K562 (cell line): ENCODE data around the gene RTN4. TPM values are rescaled to one million over a fixed set of nuclear protein-coding genes. Genes with fewer than 3 reads are reported as not detected.

Experiments used
- ATAC-seq: fragments of 200-7000 bp; cut with Tn5 transposase; 3 replicates; pipeline ENCODE4 v1.9.1; 2020; ENCODE audit warnings: moderate library complexity
- BruUV-seq: library from RNA; stranded (reverse); fragments of 400-500 nt; replicated peaks from 2 replicates; lab custom pipeline; 2021; lab: Mats Ljungman, UMichigan
- CTCF ChIA-PET: fragments of 300-600 bp; formaldehyde crosslinking; extraction: SDS; loops from one replicate; lab custom pipeline; 2021; ENCODE audit warnings: low intra/inter-chr PET ratio; lab: Yijun Ruan, JAX
- POLR2A ChIA-PET: fragments of 300-600, 350-650 bp; sonication (Branson Sonifier 250); formaldehyde crosslinking; extraction: SDS; loops from one replicate; lab custom pipeline; 2021; ENCODE audit warnings: antibody characterized with exemption, inconsistent platforms; lab: Yijun Ruan, JAX
- DNase-seq, 4 experiments: peaks; one replicate each; pipeline versions ENCODE4 v3.0.0 to v3.0.0-alpha.2; 2011 to 2018; ENCODE audit warnings: low spot score in 3 of 4, mixed read lengths in 3 of 4; ENCODE audit errors: extremely low read depth in 1 of 4
- FAIRE-seq: peaks from 2 replicates; lab custom pipeline; 2011; peaks lifted over from hg19 to GRCh38; lab: Jason Lieb, UNC
- H2AFZ ChIP-seq: 2 replicates; pipeline ENCODE4 v1.6.0; 2011; ENCODE audit warnings: low read depth, low read length, control low read depth, inconsistent platforms
- H3K27ac ChIP-seq: fragments of 200-600 bp; 3 replicates; pipeline ENCODE4 v1.8.0; 2011; ENCODE audit warnings: low read depth, mild to moderate bottlenecking, control low read depth, inconsistent platforms, low read length, moderate library complexity, mixed read lengths; ENCODE audit errors: extremely low read depth
- H3K27me3 ChIP-seq, 2 experiments: fragments of 300-600 bp in 1 of 2; 2 replicates in 1 of 2; 3 replicates in 1 of 2; pipeline versions ENCODE4 v1.6.0 to v1.8.0; 2011; ENCODE audit warnings: inconsistent platforms in 2 of 2, low read length in 2 of 2, mild to moderate bottlenecking in 1 of 2, mixed read lengths in 1 of 2, moderate library complexity in 1 of 2; ENCODE audit not compliant: control insufficient read depth in 2 of 2, insufficient read depth in 2 of 2
- H3K36me3 ChIP-seq: fragments of 300-600 bp; 3 replicates; pipeline ENCODE4 v1.8.0; 2011; ENCODE audit warnings: mild to moderate bottlenecking, low read length, inconsistent platforms; ENCODE audit not compliant: control insufficient read depth, insufficient read depth
- H3K4me1 ChIP-seq, 2 experiments: fragments of 200-600 bp in 1 of 2; replicated peaks in 1 of 2; 2 replicates in 1 of 2; 3 replicates in 1 of 2; pipeline versions ENCODE4 v1.5.1 to v1.8.0; 2011; ENCODE audit warnings: inconsistent platforms in 2 of 2, low read length in 2 of 2, mild to moderate bottlenecking in 1 of 2, mixed read lengths in 1 of 2, moderate library complexity in 1 of 2; ENCODE audit not compliant: control insufficient read depth in 2 of 2, insufficient read depth in 2 of 2
- H3K4me2 ChIP-seq: 2 replicates; pipeline ENCODE4 v1.6.1; 2011; ENCODE audit warnings: low read length, control low read depth, inconsistent platforms, mixed read lengths; ENCODE audit not compliant: insufficient read depth
- H3K4me3 ChIP-seq: fragments of 200-600 bp; sonication (generic), shearing (Covaris generic); 2 replicates; pipeline ENCODE4 v1.5.1; 2016; ENCODE audit warnings: control low read depth, inconsistent platforms
- H3K79me2 ChIP-seq: fragments of 200-600 bp; 3 replicates; pipeline ENCODE4 v1.8.0; 2011; ENCODE audit warnings: low read length, inconsistent platforms; ENCODE audit not compliant: control insufficient read depth, insufficient read depth
- H3K9ac ChIP-seq, 2 experiments: 2 replicates each; pipeline versions ENCODE4 v1.6.0 to v1.6.1; 2011; ENCODE audit warnings: low read depth in 2 of 2, low read length in 2 of 2, control low read depth in 1 of 2, inconsistent platforms in 1 of 2, mild to moderate bottlenecking in 1 of 2, mixed read lengths in 1 of 2; ENCODE audit not compliant: insufficient read depth in 1 of 2
- H3K9me1 ChIP-seq: one replicate; pipeline ENCODE4 v1.6.0; 2011; ENCODE audit warnings: inconsistent platforms, mild to moderate bottlenecking, low read length, moderate library complexity; ENCODE audit not compliant: control insufficient read depth, insufficient read depth
- H3K9me3 ChIP-seq: replicated peaks from 2 replicates; pipeline ENCODE4 v1.5.1; 2011; ENCODE audit warnings: low read depth, low read length, inconsistent platforms; ENCODE audit not compliant: control insufficient read depth, insufficient read depth
- H4K20me1 ChIP-seq: replicated peaks from 2 replicates; pipeline ENCODE4 v1.6.1; 2011; ENCODE audit warnings: low read length, inconsistent platforms, mixed read lengths; ENCODE audit not compliant: control insufficient read depth, insufficient read depth
- ADNP ChIP-seq: fragments of 200-800 bp; sonication (Bioruptor generic); IDR thresholded peaks from 2 replicates; pipeline ENCODE4 v1.6.1; 2016; ENCODE audit warnings: missing genetic modification characterization, missing compliant biosample characterization
- KDM1A ChIP-seq, 2 experiments: fragments of 450-650 bp; IDR thresholded peaks; 2 replicates each; pipeline ENCODE4 v1.6.1; 2016; ENCODE audit warnings: mild to moderate bottlenecking in 2 of 2
- MYBL2 ChIP-seq, 2 experiments: fragments of 450-650 bp in 1 of 2; sonication (generic) in 1 of 2; formaldehyde crosslinking in 1 of 2; IDR thresholded peaks; 2 replicates each; pipeline versions ENCODE4 v1.6.1 to v1.8.1; 2017 to 2022; ENCODE audit warnings: borderline replicate concordance in 1 of 2, inconsistent platforms in 1 of 2, low read depth in 1 of 2, mild to moderate bottlenecking in 1 of 2, missing genetic modification reagents in 1 of 2, moderate library complexity in 1 of 2
- RBFOX2 ChIP-seq: fragments of 200-400 bp; formaldehyde crosslinking; IDR thresholded peaks from 2 replicates; pipeline ENCODE4 v1.6.1; 2017; ENCODE audit warnings: low read depth, mild to moderate bottlenecking, low read length, moderate library complexity
- RBM25 ChIP-seq: fragments of 200-400 bp; formaldehyde crosslinking; IDR thresholded peaks from 2 replicates; pipeline ENCODE4 v1.6.1; 2018; ENCODE audit warnings: low read length, low read depth, moderate library complexity; ENCODE audit not compliant: severe bottlenecking
- ZNF316 ChIP-seq: fragments of 450-650 bp; IDR thresholded peaks from 2 replicates; pipeline ENCODE4 v1.6.1; 2016
- WGBS: fragments of 100-300 bp; shearing (Covaris generic); methylation state at CpG from one replicate; pipeline ENCODE4 v1.1.6; 2016; ENCODE audit warnings: low coverage, mixed read lengths; ENCODE audit not compliant: insufficient coverage; ENCODE audit errors: missing lambda C conversion rate; 5-methylcytosine and 5-hydroxymethylcytosine counted together
- in situ Hi-C: fragments of 300-500 bp; cut with MboI; formaldehyde crosslinking; loops from 4 replicates; pipeline ENCODE4 v1.15.0; 2018; ENCODE audit warnings: inconsistent platforms, mixed read lengths
- intact Hi-C: fragments of 100-400 bp; cut with micrococcal nuclease; formaldehyde crosslinking; loops from 2 replicates; pipeline ENCODE4 v1.14.2; 2022
- polyA plus RNA-seq, 8 experiments: library from polyadenylated mRNA; depleted of rRNA in 4 of 8; stranded (reverse) in 5 of 8; unstranded in 3 of 8; fragments of >200 nt; fragmentation: Nextera tagmentation in 2 of 8; fragmentation: Illumina TruSeq in 1 of 8; extraction: Ambion mirVana in 2 of 8; extraction: Trizol in 1 of 8; gene quantifications; 2 replicates each; pipeline versions ENCODE4 v1.2.1 to v1.2.3, GENCODE V29; 2011 to 2014; ENCODE audit warnings: inconsistent platforms in 1 of 8, missing spikeins in 1 of 8
- total RNA-seq, 7 experiments: library from RNA; depleted of rRNA in 6 of 7; stranded (reverse); fragments of >200 nt in 6 of 7; fragmentation: Illumina TruSeq in 2 of 7; extraction: Trizol in 2 of 7; gene quantifications; 2 replicates each; pipeline versions ENCODE4 v1.2.1 to v1.2.3, GENCODE V29; 2011 to 2021; ENCODE audit warnings: low replicate concordance in 1 of 7

RTN4 gene
- total and polyA plus RNA-seq, 9 of the 15 experiments (the other 6 are each of a cell fraction or from before 2014, with no cell fraction given) = 73.0 to 248 (median 116) TPM

DNA sequence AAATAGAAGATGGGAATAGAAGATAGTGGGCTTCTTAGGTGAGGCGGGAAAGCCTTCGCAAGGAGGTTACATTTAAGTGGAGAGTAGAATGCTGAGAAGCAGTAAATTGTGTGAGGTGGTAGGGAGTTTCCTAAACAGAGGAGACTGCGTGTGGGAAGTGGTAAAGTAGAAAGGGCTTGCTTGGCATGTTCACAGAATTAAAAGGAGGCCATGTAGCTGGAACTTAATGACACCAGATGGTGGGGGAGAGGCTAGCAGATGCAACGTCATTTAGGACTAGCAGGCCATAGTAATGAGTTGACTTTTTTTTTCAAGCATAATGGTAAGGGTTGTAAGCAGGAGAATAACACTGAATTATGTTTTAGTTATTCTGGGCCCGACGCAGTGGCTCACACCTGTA lies 13.0 kb upstream of the RTN4 start:
- Histone ChIP-seq H3K36me3 (no peaks in the 10 kb centered on the region), H3K4me3 (no peak overlapping the region), H3K27me3 (no peaks in the 10 kb centered on the region), H3K9me1 (no peaks in the 10 kb centered on the region), H3K27ac (no peak overlapping the region), H3K4me1 (peaks cover 15 to 21% of the 10 kb centered on the region in 2 experiments; a peak in 3 of 5 replicates), H3K79me2 (no peaks in the 10 kb centered on the region), H4K20me1 (no peaks in the 10 kb centered on the region), H3K9me3 (no peaks in the 10 kb centered on the region), H3K4me2 (no peak overlapping the region), H3K9ac (no peak overlapping the region; a peak in 1 of 4 replicates), H2AFZ (peak overlapping the region; percentile 3; the same call in 1 of the 2 replicates)
- WGBS = 71% methylated on average over 6 of the region's 6 CpGs
- intact Hi-C loops (loop anchor here (1.0 kb wide), 1 partner anchor 105 kb away; no protein-coding TSS in a partner anchor), in situ Hi-C loops (no loop called here)
- no TSS peak for BruUV-seq
- ChIA-PET POLR2A (interaction anchor here (1.3 to 2.2 kb wide), 2 partner anchors 13 to 15 kb away, joined by 4 to 9 read pairs; partner anchors contain the start of gene RTN4), CTCF (no interaction called here)
- FAIRE-seq = no peak
- peak; percentile 42 for ATAC-seq
- TF ChIP-seq ZNF316 = 0 out of 2 replicates have a peak, but pooled peaks have one; percentile 10
- TF ChIP-seq MYBL2 (IDR thresholded peaks at IDR 0.05; ENCODE audit: low read depth) = no peak
- TF ChIP-seq MYBL2 (CRISPR knock-in tag; IDR thresholded peaks at IDR 0.05; ENCODE audit: borderline replicate concordance) = no peak
- DNase-seq = no peak

DNA sequence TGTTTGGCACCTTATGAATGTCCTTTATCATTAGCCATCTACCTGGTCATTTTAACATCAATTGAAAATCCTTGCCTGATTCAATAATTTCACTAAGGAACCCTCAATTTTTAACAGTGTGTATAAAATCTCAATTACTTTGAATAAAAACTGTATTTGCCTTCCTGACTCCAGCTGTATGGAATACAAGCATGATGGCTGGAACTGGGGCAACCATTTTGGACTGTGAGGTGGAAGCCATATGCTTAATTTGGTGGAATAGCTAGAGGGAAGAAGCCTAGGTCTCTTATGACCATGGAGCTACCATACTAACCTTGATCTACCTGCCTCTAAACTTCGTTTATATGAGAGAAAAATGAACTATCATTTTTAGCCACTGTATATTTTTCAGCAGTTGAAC lies 12.5 kb upstream of the RTN4 start:
- ATAC-seq (no peak), FAIRE-seq (no peak), DNase-seq (no peak)
- H3K9me3 ChIP-seq = no peaks in the 10 kb centered on the region
- no peaks in the 10 kb centered on the region for H3K79me2 ChIP-seq
- POLR2A ChIA-PET = interaction anchor here (1.3 to 2.2 kb wide), 2 partner anchors 12 to 14 kb away, joined by 4 to 9 read pairs; partner anchors contain the start of gene RTN4
- CTCF ChIA-PET = no interaction called here
- no TSS peak for BruUV-seq
- H3K27me3 ChIP-seq = no peaks in the 10 kb centered on the region
- intact Hi-C loops = loop anchor here (1.0 kb wide), 1 partner anchor 106 kb away; no protein-coding TSS in a partner anchor
- in situ Hi-C loops = no loop called here
- WGBS = 22% methylated on average over 1 of the region's 1 CpG
- no peak overlapping the region for H3K9ac ChIP-seq
- no peaks in the 10 kb centered on the region for H4K20me1 ChIP-seq
- peak in 1 of 2 experiments; percentile 3; a peak in 1 of 4 replicates for TF ChIP-seq KDM1A (IDR thresholded peaks at IDR 0.05)
- TF ChIP-seq ADNP (tag) = 0 out of 2 replicates have a peak, but pooled peaks have one; percentile 53
- peak; percentile 86 for TF ChIP-seq RBM25
- TF ChIP-seq RBFOX2 = no peak
- no peaks in the 10 kb centered on the region for H3K36me3 ChIP-seq
- no peak overlapping the region for H3K4me2 ChIP-seq
- no peaks in the 10 kb centered on the region for H3K9me1 ChIP-seq
- H3K4me1 ChIP-seq = peaks cover 15 to 21% of the 10 kb centered on the region in 2 experiments; a peak in 3 of 5 replicates
- H3K4me3 ChIP-seq = no peak overlapping the region
- no peak overlapping the region for H2AFZ ChIP-seq
- H3K27ac ChIP-seq = no peak overlapping the region
